Measurements from ENCODE around the gene ARHGAP1. TPM values are rescaled to one million over a fixed set of nuclear protein-coding genes. Genes with fewer than 3 reads are reported as not detected.

ARHGAP1 gene
- total RNA-seq, 1 donor from 2014 or later, result 8.1 TPM

- peaks cover 4% of the 10 kb centered on the region for H3K79me2 ChIP-seq (ENCODE audit: low read depth)
- H3K4me1 Mint-ChIP-seq, result no peaks in the 10 kb centered on the region
- no peaks in the 10 kb centered on the region for H3F3A ChIP-seq (ENCODE audit: low read depth)
- no peaks in the 10 kb centered on the region for H3K9me3 ChIP-seq (ENCODE audit: low read depth)
- H3K4me2 ChIP-seq, result no peak overlapping the region
- H2AFZ ChIP-seq (replicated peaks), result no peak overlapping the region
- no peak for DNase-seq (ENCODE audit: low spot score)
- H3K27ac Mint-ChIP-seq, result no peak overlapping the region
- H3K36me3 ChIP-seq, result no peaks in the 10 kb centered on the region
- TF ChIP-seq EZH2 (IDR thresholded peaks at IDR 0.05), result no peak
- TF ChIP-seq CTCF (IDR thresholded peaks at IDR 0.05), result no peak
- no peak for TF ChIP-seq EZH2phosphoT487 (IDR thresholded peaks at IDR 0.05)
- H3K4me3 Mint-ChIP-seq, result no peak overlapping the region
- H3K27me3 Mint-ChIP-seq (ENCODE audit: insufficient read depth, low read depth), result no peaks in the 10 kb centered on the region
- H3K36me3 Mint-ChIP-seq, result no peaks in the 10 kb centered on the region
- H4K20me1 ChIP-seq (ENCODE audit: low read depth), result peaks cover 4% of the 10 kb centered on the region
- no peaks in the 10 kb centered on the region for H3K4me1 ChIP-seq
- H3K4me3 ChIP-seq, result no peak overlapping the region
- H3K9ac ChIP-seq, result no peak overlapping the region
- H3K27ac ChIP-seq, result no peak overlapping the region
- H3K9me3 Mint-ChIP-seq, result no peaks in the 10 kb centered on the region
- no peaks in the 10 kb centered on the region for H3K27me3 ChIP-seq
Observed at GRCh38 chr11:46633291-46634217, 66.9 kb downstream of the ARHGAP1 start.

GRCh38 chr11:46632502-46632901 is 67.9 kb downstream of the ARHGAP1 start:
- H3K4me3 Mint-ChIP-seq, result no peak overlapping the region
- Histone ChIP-seq H4K20me1 (ENCODE audit: low read depth) (peaks cover 8% of the 10 kb centered on the region), H3K27me3 (no peaks in the 10 kb centered on the region), H3K4me3 (no peak overlapping the region), H3K9me3 (ENCODE audit: low read depth) (no peaks in the 10 kb centered on the region), H3K36me3 (no peaks in the 10 kb centered on the region), H2AFZ (replicated peaks) (no peak overlapping the region), H3K4me2 (no peak overlapping the region), H3K27ac (no peak overlapping the region), H3F3A (ENCODE audit: low read depth) (no peaks in the 10 kb centered on the region), H3K9ac (no peak overlapping the region), H3K4me1 (no peaks in the 10 kb centered on the region), H3K79me2 (ENCODE audit: low read depth) (peaks cover 10% of the 10 kb centered on the region)
- H3K27ac Mint-ChIP-seq, result no peak overlapping the region
- TF ChIP-seq EZH2phosphoT487 (IDR thresholded peaks at IDR 0.05) (no peak), CTCF (IDR thresholded peaks at IDR 0.05) (no peak), EZH2 (IDR thresholded peaks at IDR 0.05) (no peak)
- no peaks in the 10 kb centered on the region for H3K9me3 Mint-ChIP-seq
- H3K4me1 Mint-ChIP-seq, result no peaks in the 10 kb centered on the region
- no peaks in the 10 kb centered on the region for H3K27me3 Mint-ChIP-seq (ENCODE audit: insufficient read depth, low read depth)
- DNase-seq (ENCODE audit: low spot score), result no peak
- H3K36me3 Mint-ChIP-seq, result no peaks in the 10 kb centered on the region

GRCh38 chr11:46631676-46632075 is 68.7 kb downstream of the ARHGAP1 start:
- H3K4me3 Mint-ChIP-seq, result no peak overlapping the region
- H3K4me3 ChIP-seq, result no peak overlapping the region
- H3K27me3 ChIP-seq, result no peaks in the 10 kb centered on the region
- no peak for DNase-seq (ENCODE audit: low spot score)
- H3K4me1 ChIP-seq, result no peaks in the 10 kb centered on the region
- no peaks in the 10 kb centered on the region for H3K36me3 ChIP-seq
- H4K20me1 ChIP-seq (ENCODE audit: low read depth), result peaks cover 8% of the 10 kb centered on the region
- no peak overlapping the region for H3K9ac ChIP-seq
- H3K27me3 Mint-ChIP-seq (ENCODE audit: insufficient read depth, low read depth), result no peaks in the 10 kb centered on the region
- no peak overlapping the region for H3K27ac Mint-ChIP-seq
- H2AFZ ChIP-seq (replicated peaks), result no peak overlapping the region
- peaks cover 12% of the 10 kb centered on the region for H3K79me2 ChIP-seq (ENCODE audit: low read depth)
- H3F3A ChIP-seq (ENCODE audit: low read depth), result no peaks in the 10 kb centered on the region
- no peak overlapping the region for H3K27ac ChIP-seq
- H3K9me3 ChIP-seq (ENCODE audit: low read depth), result no peaks in the 10 kb centered on the region
- H3K4me2 ChIP-seq, result no peak overlapping the region
- H3K4me1 Mint-ChIP-seq, result no peaks in the 10 kb centered on the region
- H3K36me3 Mint-ChIP-seq, result no peaks in the 10 kb centered on the region
- no peaks in the 10 kb centered on the region for H3K9me3 Mint-ChIP-seq
- no peak for TF ChIP-seq CTCF (IDR thresholded peaks at IDR 0.05)
- no peak for TF ChIP-seq EZH2 (IDR thresholded peaks at IDR 0.05)
- TF ChIP-seq EZH2phosphoT487 (IDR thresholded peaks at IDR 0.05), result no peak

Measured in neural progenitor cell (in vitro differentiated cells).